H1 (cell line): ENCODE data around the gene TNFRSF14. TPM values are rescaled to one million over a fixed set of nuclear protein-coding genes. Genes with fewer than 3 reads are reported as not detected.

ENCODE experiments used
- CTCF ChIA-PET: fragments of 300-600 bp; sonication (Branson Sonifier 250); formaldehyde crosslinking; loops from one replicate; lab custom pipeline; 2021; ENCODE audit not compliant: partially characterized antibody; lab: Charles Lee
- POLR2A ChIA-PET: fragments of 300-600 bp; sonication (Branson Sonifier 250); formaldehyde crosslinking; loops from one replicate; lab custom pipeline; 2021; ENCODE audit warnings: inconsistent platforms; ENCODE audit not compliant: partially characterized antibody; lab: Charles Lee
- DNase-seq, 2 experiments: peaks; one replicate each; pipeline versions ENCODE4 v3.0.0 to v3.0.0-alpha.2; 2010 to 2022; ENCODE audit warnings: low spot score in 2 of 2, low read depth in 1 of 2, mixed read lengths in 1 of 2
- FAIRE-seq: peaks from 2 replicates; lab custom pipeline; 2011; peaks lifted over from hg19 to GRCh38; lab: Jason Lieb, UNC
- H2AFZ ChIP-seq: 2 replicates; pipeline ENCODE4 v1.8.1; 2012; ENCODE audit warnings: low read length, inconsistent platforms
- H2AK5ac ChIP-seq: 2 replicates; pipeline ENCODE4 v1.6.1; 2013; ENCODE audit warnings: low read depth, low read length
- H2BK120ac ChIP-seq: replicated peaks from 2 replicates; pipeline ENCODE3; 2013; ENCODE audit warnings: low read depth, low read length, inconsistent platforms
- H2BK12ac ChIP-seq: 2 replicates; pipeline ENCODE4 v1.6.1; 2013; ENCODE audit warnings: low read depth, low read length
- H2BK15ac ChIP-seq: 2 replicates; pipeline ENCODE4 v1.6.1; 2013; ENCODE audit warnings: low read length
- H2BK20ac ChIP-seq: 2 replicates; pipeline ENCODE4 v1.6.1; 2013; ENCODE audit warnings: low read length
- H2BK5ac ChIP-seq: 2 replicates; pipeline ENCODE4 v1.6.1; 2013; ENCODE audit warnings: low read depth, low read length
- H3K14ac ChIP-seq: 2 replicates; pipeline ENCODE4 v1.6.1; 2013; ENCODE audit warnings: inconsistent platforms; ENCODE audit not compliant: insufficient read length
- H3K18ac ChIP-seq: 2 replicates; pipeline ENCODE4 v1.6.1; 2013; ENCODE audit warnings: low read length; ENCODE audit errors: extremely low read depth
- H3K23ac ChIP-seq: 2 replicates; pipeline ENCODE4 v1.6.1; 2013; ENCODE audit warnings: inconsistent platforms; ENCODE audit not compliant: insufficient read length
- H3K23me2 ChIP-seq: 2 replicates; pipeline ENCODE4 v1.6.1; 2013; ENCODE audit warnings: low read depth, low read length
- H3K27ac ChIP-seq: 2 replicates; pipeline ENCODE4 v1.6.1; 2011; ENCODE audit warnings: low read depth, low read length, inconsistent platforms
- H3K27me3 ChIP-seq, 4 experiments: replicated peaks in 1 of 4; 1 replicate in 1 of 4; 2 replicates in 3 of 4; pipeline versions ENCODE4 v1.6.1 to v1.8.1; 2011 to 2013; ENCODE audit warnings: low read length in 3 of 4, mild to moderate bottlenecking in 3 of 4, inconsistent platforms in 2 of 4, mixed read lengths in 2 of 4, moderate library complexity in 1 of 4; ENCODE audit not compliant: control insufficient read depth in 3 of 4, insufficient read depth in 3 of 4; ENCODE audit errors: extremely low read depth in 1 of 4
- H3K36me3 ChIP-seq, 4 experiments: 2 replicates each; pipeline versions ENCODE4 v1.6.1 to v1.8.1; 2011 to 2013; ENCODE audit warnings: mild to moderate bottlenecking in 4 of 4, low read length in 3 of 4, moderate library complexity in 2 of 4, control low read depth in 1 of 4, inconsistent platforms in 1 of 4; ENCODE audit not compliant: insufficient read depth in 4 of 4, control insufficient read depth in 2 of 4
- H3K4ac ChIP-seq: replicated peaks from 2 replicates; pipeline ENCODE3; 2013; ENCODE audit warnings: low read length, low read depth, mixed read lengths, inconsistent platforms; ENCODE audit not compliant: insufficient read length
- H3K4me1 ChIP-seq, 4 experiments: replicated peaks in 1 of 4; 1 replicate in 1 of 4; 2 replicates in 3 of 4; pipeline versions ENCODE4 v1.6.1 to v1.8.1; 2011 to 2013; ENCODE audit warnings: low read length in 3 of 4, inconsistent platforms in 2 of 4, mixed read lengths in 1 of 4; ENCODE audit not compliant: insufficient read depth in 4 of 4, control insufficient read depth in 3 of 4
- H3K4me2 ChIP-seq, 2 experiments: 2 replicates each; pipeline versions ENCODE4 v1.6.1 to v1.8.1; 2011 to 2013; ENCODE audit warnings: low read depth in 2 of 2, low read length in 2 of 2, control low read depth in 1 of 2, inconsistent platforms in 1 of 2, mild to moderate bottlenecking in 1 of 2; ENCODE audit not compliant: insufficient read depth in 1 of 2
- H3K4me3 ChIP-seq, 4 experiments: fragments of 200-600, 300-600 bp in 1 of 4; sonication (generic), shearing (Covaris generic), sonication (Bioruptor Twin) in 1 of 4; 2 replicates each; pipeline versions ENCODE4 v1.5.1 to v1.8.1; 2011 to 2016; ENCODE audit warnings: low read length in 4 of 4, low read depth in 3 of 4, control low read depth in 2 of 4, inconsistent platforms in 2 of 4, mild to moderate bottlenecking in 2 of 4, mixed read lengths in 1 of 4, moderate library complexity in 1 of 4; ENCODE audit not compliant: insufficient read depth in 2 of 4; ENCODE audit errors: extremely low read depth in 1 of 4
- H3K56ac ChIP-seq: replicated peaks from 2 replicates; pipeline ENCODE3; 2013; ENCODE audit warnings: low read depth, mild to moderate bottlenecking, mixed read lengths, low read length, inconsistent platforms; ENCODE audit not compliant: insufficient read length
- H3K79me1 ChIP-seq: 2 replicates; pipeline ENCODE4 v1.6.1; 2013; ENCODE audit warnings: low read depth, low read length, control low read depth
- H3K79me2 ChIP-seq, 2 experiments: 2 replicates each; pipeline versions ENCODE4 v1.6.1 to v1.8.1; 2012 to 2013; ENCODE audit warnings: low read length in 2 of 2, mild to moderate bottlenecking in 2 of 2, inconsistent platforms in 1 of 2; ENCODE audit not compliant: insufficient read depth in 2 of 2, control insufficient read depth in 1 of 2
- H3K9ac ChIP-seq, 4 experiments: replicated peaks in 1 of 4; 1 replicate in 1 of 4; 2 replicates in 3 of 4; pipeline versions ENCODE4 v1.6.1 to v1.8.1; 2011 to 2013; ENCODE audit warnings: low read depth in 3 of 4, low read length in 3 of 4, control low read depth in 2 of 4, mild to moderate bottlenecking in 2 of 4, moderate library complexity in 2 of 4, inconsistent platforms in 1 of 4; ENCODE audit errors: extremely low read depth in 1 of 4
- H3K9me3 ChIP-seq, 2 experiments: 2 replicates each; pipeline versions ENCODE4 v1.6.1 to v1.8.1; 2012 to 2013; ENCODE audit warnings: mild to moderate bottlenecking in 2 of 2, moderate library complexity in 2 of 2, control low read depth in 1 of 2, inconsistent platforms in 1 of 2, low read depth in 1 of 2, low read length in 1 of 2, mixed read lengths in 1 of 2; ENCODE audit not compliant: insufficient read depth in 2 of 2
- H4K20me1 ChIP-seq, 2 experiments: replicated peaks in 1 of 2; 2 replicates each; pipeline versions ENCODE3 to v1.8.1; 2011 to 2013; ENCODE audit warnings: inconsistent platforms in 2 of 2, low read length in 2 of 2, mild to moderate bottlenecking in 1 of 2; ENCODE audit not compliant: insufficient read depth in 2 of 2, control insufficient read depth in 1 of 2
- H4K5ac ChIP-seq: 2 replicates; pipeline ENCODE4 v1.6.1; 2013; ENCODE audit warnings: low read length, low read depth, mixed read lengths, inconsistent platforms; ENCODE audit not compliant: insufficient read length
- H4K8ac ChIP-seq: 2 replicates; pipeline ENCODE4 v1.8.0; 2013; ENCODE audit warnings: mild to moderate bottlenecking, moderate library complexity, low read length, inconsistent platforms; ENCODE audit not compliant: insufficient read depth; ENCODE audit errors: extremely low read depth
- H4K91ac ChIP-seq: replicated peaks from 2 replicates; pipeline ENCODE3; 2013; ENCODE audit warnings: low read length, mixed read lengths, inconsistent platforms; ENCODE audit not compliant: insufficient read length
- CHD2 ChIP-seq: IDR thresholded peaks from 2 replicates; pipeline ENCODE4 v1.6.1; 2012; ENCODE audit warnings: low read length, improper control_type of control experiment
- NANOG ChIP-seq: IDR thresholded peaks from 2 replicates; pipeline ENCODE4 v1.6.1; 2011; ENCODE audit warnings: low read length, low read depth, mild to moderate bottlenecking, inconsistent platforms; ENCODE audit not compliant: insufficient read depth, poor library complexity, severe bottlenecking
- WGBS, 2 experiments: shearing (Covaris generic) in 1 of 2; methylation state at CpG; one replicate each; pipeline versions ENCODE4 v1.1.6 to v1.1.7; 2013 to 2015; ENCODE audit warnings: low lambda C conversion rate in 2 of 2, mixed read lengths in 2 of 2, inconsistent platforms in 1 of 2, low coverage in 1 of 2, missing lambda C conversion rate in 1 of 2; ENCODE audit not compliant: insufficient replicate concordance in 2 of 2, insufficient coverage in 1 of 2, insufficient read length in 1 of 2; ENCODE audit errors: extremely low coverage in 1 of 2, missing lambda C conversion rate in 1 of 2; 5-methylcytosine and 5-hydroxymethylcytosine counted together
- polyA plus RNA-seq, 7 experiments: library from polyadenylated mRNA; depleted of rRNA in 3 of 7; stranded (reverse) in 5 of 7; unstranded in 2 of 7; fragments of >200 nt in 5 of 7; fragments of 200-250 nt in 2 of 7; gene quantifications; 1 replicate in 5 of 7; 2 replicates in 1 of 7; 4 replicates in 1 of 7; pipeline versions ENCODE4 v1.2.1 to v1.2.3, GENCODE V29; 2011 to 2013; ENCODE audit warnings: missing spikeins in 2 of 7, mixed read lengths in 2 of 7
- total RNA-seq: library from RNA; stranded (reverse); fragmentation: NEBNext Ultra II Directional; extraction: Animal tissue kit (Norgen Biotek cat#: 25700); gene quantifications from 2 replicates; pipeline ENCODE4 v1.2.1, GENCODE V29; 2021

The TNFRSF14 gene
- total and polyA plus RNA-seq, 2 of the 8 experiments (the other 6 are each of a cell fraction or from before 2014, with no cell fraction given) = 0.36 to 0.50 TPM

DNA sequence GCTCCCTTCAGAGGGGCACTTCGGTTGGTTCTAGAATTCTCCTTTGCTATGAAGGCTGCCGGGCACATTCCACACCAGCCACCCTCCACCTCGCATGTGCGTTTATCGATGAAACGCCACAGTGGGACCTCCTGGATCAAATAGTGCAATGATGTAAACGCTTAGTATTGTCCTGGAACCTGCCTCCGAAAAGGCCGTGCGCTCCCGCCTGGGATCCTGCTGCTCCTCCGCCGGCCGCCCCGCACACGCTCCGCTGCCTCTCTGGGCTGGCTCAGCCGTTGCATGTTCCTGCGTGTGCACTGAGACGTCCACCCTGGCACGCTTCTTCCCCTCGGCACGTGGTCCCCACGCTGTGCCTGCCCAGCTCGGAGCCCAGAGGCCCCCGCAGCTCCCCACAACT is 4.0 kb upstream of the TNFRSF14 start:
- H2AK5ac ChIP-seq = no peak overlapping the region
- no peak overlapping the region for H4K8ac ChIP-seq
- 93% methylated on average over 22 of the region's 26 CpGs; no CpG with 5 or more reads in 1 of the 2 experiments for WGBS, 2 experiments
- no peak for DNase-seq
- no peak overlapping the region for H3K4ac ChIP-seq
- no peak overlapping the region for H3K56ac ChIP-seq
- H3K9me3 ChIP-seq = no peaks in the 10 kb centered on the region
- H3K79me2 ChIP-seq = no peaks in the 10 kb centered on the region
- no peak overlapping the region for H2BK5ac ChIP-seq
- H2BK120ac ChIP-seq = no peak overlapping the region
- no peak overlapping the region for H4K91ac ChIP-seq
- peaks cover 0 to 18% (median 8%) of the 10 kb centered on the region in 4 experiments; a peak in 6 of 7 replicates for H3K4me1 ChIP-seq
- H3K23me2 ChIP-seq = peaks cover 2% of the 10 kb centered on the region; the same call in 1 of the 2 replicates
- no peak overlapping the region for H3K23ac ChIP-seq
- no peaks in the 10 kb centered on the region for H3K79me1 ChIP-seq
- no peaks in the 10 kb centered on the region for H3K36me3 ChIP-seq
- no peaks in the 10 kb centered on the region for H4K20me1 ChIP-seq
- no peak overlapping the region for H2BK15ac ChIP-seq
- no peak overlapping the region for H3K4me3 ChIP-seq
- no peak overlapping the region for H4K5ac ChIP-seq
- H2AFZ ChIP-seq = no peak overlapping the region
- no peak overlapping the region for H2BK12ac ChIP-seq
- H3K4me2 ChIP-seq = no peak overlapping the region
- no peak for FAIRE-seq
- H3K18ac ChIP-seq = no peak overlapping the region
- no peak overlapping the region for H2BK20ac ChIP-seq
- H3K9ac ChIP-seq = no peak overlapping the region
- no peak overlapping the region for H3K27ac ChIP-seq
- CTCF ChIA-PET = no interaction called here
- no peaks in the 10 kb centered on the region for H3K27me3 ChIP-seq
- POLR2A ChIA-PET = no interaction called here
- no peak overlapping the region for H3K14ac ChIP-seq
- TF ChIP-seq NANOG (no peak), CHD2 (no peak)
